Measurements from ENCODE around the gene CPLX3.
"Not testable (repeated sequence)": the region's sequence is repeated elsewhere in the genome, so short reads cannot be mapped to it uniquely, and the experiment has no call there.

CPLX3 gene

GRCh38 chr15:74826364-74826819 is at the start of gene CPLX3:
TSS of gene CPLX3 (plus strand) at chr15:74826627. CDS start at chr15:74826704, 77 bp downstream.
- peak in 13 of 56 donors; percentile 9 to 59 (median 30) for DNase-seq

- peak in 5 of 56 donors; percentile 13 to 63 (median 28) for DNase-seq
Measured at GRCh38 chr15:74776821-74777768, 49.3 kb upstream of the CPLX3 start.

- DNase-seq, result no peak
Measured at GRCh38 chr15:74777769-74778598, 48.4 kb upstream of the CPLX3 start.

GRCh38 chr15:74778599-74778970 is 47.8 kb upstream of the CPLX3 start:
- DNase-seq, result no peak

- DNase-seq, result no peak
Measured at GRCh38 chr15:74779162-74779648, 47.2 kb upstream of the CPLX3 start.

GRCh38 chr15:74780523-74781430 is 45.6 kb upstream of the CPLX3 start:
- no peak for DNase-seq

- DNase-seq, result peak in 37 of 56 donors; percentile 17 to 77 (median 54)
Measured at GRCh38 chr15:74781431-74782258, 44.8 kb upstream of the CPLX3 start, which contains the start of gene CSK. TSS of gene CSK (plus strand) at chr15:74782080. CDS start at chr15:74798298, 16,218 bp downstream.

GRCh38 chr15:74782259-74783071 is 44.0 kb upstream of the CPLX3 start:
- DNase-seq, result peak in 4 of 56 donors; percentile 40 to 48 (median 42)

- DNase-seq, result peak in 4 of 56 donors; percentile 21 to 37 (median 32)
Measured at GRCh38 chr15:74783072-74783807, 43.2 kb upstream of the CPLX3 start.

GRCh38 chr15:74783808-74784175 is 42.6 kb upstream of the CPLX3 start:
- DNase-seq, result peak in 3 of 56 donors; percentile 16 to 37 (median 18)

GRCh38 chr15:74784426-74785193 is 41.8 kb upstream of the CPLX3 start:
- no peak for DNase-seq

GRCh38 chr15:74785194-74786032 is 41.0 kb upstream of the CPLX3 start:
- DNase-seq, result no peak

GRCh38 chr15:74786081-74786480 is 40.3 kb upstream of the CPLX3 start:
- not testable (repeated sequence) for DNase-seq

- DNase-seq, result no peak
Measured at GRCh38 chr15:74786551-74787165, 39.8 kb upstream of the CPLX3 start.

GRCh38 chr15:74787251-74788041 is 39.0 kb upstream of the CPLX3 start:
- DNase-seq, result peak in 32 of 56 donors; percentile 17 to 77 (median 48)
